Measurements from ENCODE around the gene RAB11FIP3. TPM values are rescaled to one million over a fixed set of nuclear protein-coding genes. Genes with fewer than 3 reads are reported as not detected.

Gene RAB11FIP3
- total RNA-seq, 2 donors from 2014 or later: 19.9 to 43.8 TPM

- H3K27ac ChIP-seq: peak overlapping the region; percentile 95 to 96
- TF ChIP-seq CTCF (IDR thresholded peaks at IDR 0.05): no peak
- H3K4me3 ChIP-seq: peak overlapping the region; percentile 71 to 73
- H3K27me3 ChIP-seq: no peaks in the 10 kb centered on the region
- DNase-seq (ENCODE audit: low spot score): no peak
- H3K4me1 ChIP-seq: peaks cover 0 to 39% of the 10 kb centered on the region in 2 donors
- H3K36me3 ChIP-seq: no peaks in the 10 kb centered on the region
- H3K9me3 ChIP-seq: no peaks in the 10 kb centered on the region
Measured at GRCh38 chr16:425740-426114, 278 bp downstream of the RAB11FIP3 start.

- Histone ChIP-seq H3K27me3 (no peaks in the 10 kb centered on the region), H3K4me1 (peaks cover 0 to 39% of the 10 kb centered on the region in 2 donors), H3K36me3 (no peaks in the 10 kb centered on the region), H3K4me3 (peak overlapping the region; percentile 71 to 73), H3K9me3 (no peaks in the 10 kb centered on the region), H3K27ac (peak overlapping the region; percentile 51 to 81)
- no peak for DNase-seq (ENCODE audit: low spot score)
- TF ChIP-seq CTCF (IDR thresholded peaks at IDR 0.05): no peak
Measured at GRCh38 chr16:426115-426905, 861 bp downstream of the RAB11FIP3 start.

- Histone ChIP-seq H3K27me3 (no peaks in the 10 kb centered on the region), H3K27ac (peak overlapping the region; percentile 51 to 81), H3K4me1 (peaks cover 0 to 39% of the 10 kb centered on the region in 2 donors), H3K9me3 (no peaks in the 10 kb centered on the region), H3K4me3 (peak overlapping the region; percentile 71 to 73), H3K36me3 (no peaks in the 10 kb centered on the region)
- TF ChIP-seq CTCF (IDR thresholded peaks at IDR 0.05): no peak
- no peak for DNase-seq (ENCODE audit: low spot score)
Measured at GRCh38 chr16:426906-427249, 1.4 kb downstream of the RAB11FIP3 start.

- Histone ChIP-seq H3K4me3 (peak overlapping the region; percentile 71 to 73), H3K27ac (peak overlapping the region; percentile 51 to 81), H3K27me3 (no peaks in the 10 kb centered on the region), H3K36me3 (no peaks in the 10 kb centered on the region), H3K9me3 (no peaks in the 10 kb centered on the region), H3K4me1 (peaks cover 0 to 39% of the 10 kb centered on the region in 2 donors)
- TF ChIP-seq CTCF (IDR thresholded peaks at IDR 0.05): no peak
- DNase-seq (ENCODE audit: low spot score): no peak
Measured at GRCh38 chr16:427250-427649, 1.8 kb downstream of the RAB11FIP3 start.

GRCh38 chr16:430904-431303 lies 5.5 kb downstream of the RAB11FIP3 start:
- Histone ChIP-seq H3K9me3 (no peaks in the 10 kb centered on the region), H3K27ac (no peak overlapping the region), H3K27me3 (no peaks in the 10 kb centered on the region), H3K4me1 (peaks cover 0 to 19% of the 10 kb centered on the region in 2 donors), H3K36me3 (no peaks in the 10 kb centered on the region), H3K4me3 (no peak overlapping the region)
- no peak for TF ChIP-seq CTCF (IDR thresholded peaks at IDR 0.05)
- DNase-seq (ENCODE audit: low spot score): no peak

- no peaks in the 10 kb centered on the region for H3K9me3 ChIP-seq
- H3K4me3 ChIP-seq: no peak overlapping the region
- no peaks in the 10 kb centered on the region for H3K27me3 ChIP-seq
- no peaks in the 10 kb centered on the region for H3K36me3 ChIP-seq
- TF ChIP-seq CTCF (IDR thresholded peaks at IDR 0.05): no peak
- no peak overlapping the region for H3K27ac ChIP-seq
- DNase-seq (ENCODE audit: low spot score): no peak
- no peaks in the 10 kb centered on the region for H3K4me1 ChIP-seq
Measured at GRCh38 chr16:440627-441026, 15.2 kb downstream of the RAB11FIP3 start.

Data from right atrium auricular region (tissue), 2 donors.